GM19455 (cell line): ENCODE measurements around the gene PGAP1.
"Not testable (repeated sequence)": the region's sequence is repeated elsewhere in the genome, so short reads cannot be mapped to it uniquely, and the experiment has no call there.

ENCODE experiments used
- ATAC-seq: cut with Tn5 transposase; IDR thresholded peaks from one replicate; pipeline ENCODE4 v1.9.1; 2021; ENCODE audit not compliant: unreplicated experiment

Gene PGAP1

GRCh38 chr2:196952936-196953335, 26.4 kb upstream of the PGAP1 start:
- no peak for ATAC-seq

- no peak for ATAC-seq
Measured at GRCh38 chr2:196951973-196952372, 25.5 kb upstream of the PGAP1 start.

- ATAC-seq = no peak
Measured at GRCh38 chr2:196949116-196949515, 22.6 kb upstream of the PGAP1 start.

- ATAC-seq = peak; percentile 97
Measured at GRCh38 chr2:196944570-196944969, 18.1 kb upstream of the PGAP1 start.

- ATAC-seq = no peak
Measured at GRCh38 chr2:196941398-196942078, 15.0 kb upstream of the PGAP1 start.

GRCh38 chr2:196939371-196939770, 12.9 kb upstream of the PGAP1 start:
- ATAC-seq = no peak

GRCh38 chr2:196935432-196935831, 8.9 kb upstream of the PGAP1 start:
- no peak for ATAC-seq

- ATAC-seq = no peak
Measured at GRCh38 chr2:196934672-196935071, 8.2 kb upstream of the PGAP1 start.

- no peak for ATAC-seq
Measured at GRCh38 chr2:196931555-196931954, 5.0 kb upstream of the PGAP1 start.

GRCh38 chr2:196927376-196928225, 1.1 kb upstream of the PGAP1 start:
- no peak for ATAC-seq

GRCh38 chr2:196925768-196926561, 542 bp downstream of the PGAP1 start:
- ATAC-seq = peak; percentile 37

- ATAC-seq = no peak
Measured at GRCh38 chr2:196925051-196925767, 1.3 kb downstream of the PGAP1 start.

- ATAC-seq = no peak
Measured at GRCh38 chr2:196924051-196924450, 2.5 kb downstream of the PGAP1 start.

GRCh38 chr2:196918927-196919326, 7.6 kb downstream of the PGAP1 start:
- no peak for ATAC-seq

GRCh38 chr2:196917802-196918201, 8.7 kb downstream of the PGAP1 start:
- no peak for ATAC-seq

- peak; percentile 43 for ATAC-seq
Measured at GRCh38 chr2:196915507-196916189, 10.9 kb downstream of the PGAP1 start.

GRCh38 chr2:196914867-196915460, 11.5 kb downstream of the PGAP1 start:
- ATAC-seq = peak; percentile 90

- ATAC-seq = no peak
Measured at GRCh38 chr2:196913691-196914090, 12.8 kb downstream of the PGAP1 start.

- ATAC-seq = not testable (repeated sequence)
Measured at GRCh38 chr2:196905365-196905764, 21.1 kb downstream of the PGAP1 start.

GRCh38 chr2:196902828-196903227, 23.7 kb downstream of the PGAP1 start:
- no peak for ATAC-seq
